DMS53 treated with DMSO at 0.1 percent for 48 hours (cell line): ENCODE data around the gene OSGIN1.
A peak's percentile ranks its signal among the peaks of the same experiment; 100 is the strongest.

ENCODE experiments used
- DNase-seq: peaks from one replicate; lab custom pipeline; 2025; ENCODE audit not compliant: unreplicated experiment; lab: John Stamatoyannopoulos, UW

Gene OSGIN1

GRCh38 chr16:83956336-83957289, 3.6 kb downstream of the OSGIN1 start:
- DNase-seq = peak; percentile 30

GRCh38 chr16:83957296-83957855, 4.3 kb downstream of the OSGIN1 start:
- no peak for DNase-seq

GRCh38 chr16:83958137-83958845, 5.3 kb downstream of the OSGIN1 start:
- no peak for DNase-seq

GRCh38 chr16:83958846-83959565, 6.0 kb downstream of the OSGIN1 start:
- DNase-seq = no peak

- DNase-seq = no peak
Measured at GRCh38 chr16:83959656-83960434, 6.8 kb downstream of the OSGIN1 start.

- DNase-seq = no peak
Measured at GRCh38 chr16:83960521-83961249, 7.6 kb downstream of the OSGIN1 start.

GRCh38 chr16:83961591-83961990, 8.6 kb downstream of the OSGIN1 start:
- DNase-seq = no peak

- DNase-seq = no peak
Measured at GRCh38 chr16:83963277-83964119, 10.5 kb downstream of the OSGIN1 start.

- DNase-seq = no peak
Measured at GRCh38 chr16:83964684-83965443, 11.8 kb downstream of the OSGIN1 start.

- DNase-seq = no peak
Measured at GRCh38 chr16:83965444-83966152, 12.6 kb downstream of the OSGIN1 start.

GRCh38 chr16:83966153-83966696, 13.2 kb downstream of the OSGIN1 start:
- no peak for DNase-seq

GRCh38 chr16:83967091-83967490, 14.1 kb downstream of the OSGIN1 start:
- DNase-seq = no peak

GRCh38 chr16:83967838-83968305, 14.8 kb downstream of the OSGIN1 start, which contains the start of gene NECAB2:
NECAB2 (plus strand) TSS chr16:83968244; CDS start chr16:83968649, 405 bp downstream.
- peak; percentile 4 for DNase-seq

- DNase-seq = no peak
Measured at GRCh38 chr16:83968306-83968851, 15.3 kb downstream of the OSGIN1 start.

GRCh38 chr16:83968891-83969649, 16.0 kb downstream of the OSGIN1 start:
- DNase-seq = no peak
